Nephron progenitor cell (in vitro differentiated cells): ENCODE measurements around the gene MIXL1.

ENCODE experiments used
- DNase-seq: peaks from one replicate; pipeline ENCODE4 v3.0.0; 2021
- H3K27ac Mint-ChIP-seq: 2 replicates; pipeline ENCODE4 v1.8.0; 2021; ENCODE audit warnings: mild to moderate bottlenecking, moderate library complexity, mixed read lengths
- H3K27me3 Mint-ChIP-seq: 2 replicates; pipeline ENCODE4 v1.8.0; 2021; ENCODE audit warnings: mild to moderate bottlenecking, low read depth, mixed read lengths; ENCODE audit not compliant: poor library complexity
- H3K36me3 Mint-ChIP-seq: 2 replicates; pipeline ENCODE4 v1.8.0; 2021; ENCODE audit warnings: low read depth, mixed read lengths
- H3K4me1 Mint-ChIP-seq: 2 replicates; pipeline ENCODE4 v1.8.0; 2021; ENCODE audit warnings: mixed read lengths
- H3K4me3 Mint-ChIP-seq: 2 replicates; pipeline ENCODE4 v1.8.0; 2021; ENCODE audit warnings: mild to moderate bottlenecking, moderate library complexity, mixed read lengths
- H3K9me3 Mint-ChIP-seq: 2 replicates; pipeline ENCODE4 v1.8.0; 2021; ENCODE audit warnings: mild to moderate bottlenecking, moderate library complexity, mixed read lengths
- TF ChIP-seq, protein P1 (sequence below): fragments of 200-600 bp; sonication (generic); IDR thresholded peaks from 2 replicates; pipeline ENCODE4 v1.5.0; 2021; ENCODE audit warnings: antibody characterized with exemption

MIXL1 gene

DNA sequence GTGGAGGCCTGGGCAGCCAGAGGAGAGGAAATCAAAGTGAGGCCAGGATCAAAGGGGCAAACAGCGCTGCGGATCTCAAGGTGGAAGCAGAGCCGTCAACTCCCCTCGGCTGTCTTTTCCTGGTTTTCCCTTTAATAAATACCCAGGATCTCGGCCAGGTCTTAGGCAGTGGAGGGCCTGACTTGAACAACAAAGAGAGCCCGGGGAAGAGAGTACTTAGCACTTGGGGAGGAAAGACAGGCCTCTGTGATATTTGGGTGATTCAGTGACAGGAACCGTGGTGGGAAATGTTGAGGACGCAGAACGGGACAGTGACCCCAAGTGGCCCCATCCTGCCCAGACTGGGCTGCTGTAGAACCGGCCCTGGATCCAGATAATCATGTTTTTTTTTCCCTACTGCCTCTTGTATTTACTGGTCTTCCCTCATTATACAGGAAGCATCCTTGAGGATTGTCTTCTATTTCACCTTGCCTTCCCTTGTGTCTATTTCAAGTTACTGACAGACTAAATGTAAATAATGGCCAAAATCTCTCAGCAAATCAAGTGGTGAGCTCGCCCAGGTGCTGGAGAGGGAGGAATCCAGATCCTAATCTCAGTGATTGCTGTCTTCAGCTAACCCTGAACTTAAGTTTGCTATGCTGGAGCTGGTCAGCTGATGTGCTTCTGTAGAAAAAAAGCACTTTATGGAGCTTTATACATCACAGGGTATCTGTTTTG is 2.8 kb upstream of the MIXL1 start:
- H3K9me3 Mint-ChIP-seq = no peaks in the 10 kb centered on the region
- H3K4me1 Mint-ChIP-seq = peaks cover 48% of the 10 kb centered on the region
- H3K4me3 Mint-ChIP-seq = peak overlapping the region; percentile 8
- TF ChIP-seq, protein P1, sequence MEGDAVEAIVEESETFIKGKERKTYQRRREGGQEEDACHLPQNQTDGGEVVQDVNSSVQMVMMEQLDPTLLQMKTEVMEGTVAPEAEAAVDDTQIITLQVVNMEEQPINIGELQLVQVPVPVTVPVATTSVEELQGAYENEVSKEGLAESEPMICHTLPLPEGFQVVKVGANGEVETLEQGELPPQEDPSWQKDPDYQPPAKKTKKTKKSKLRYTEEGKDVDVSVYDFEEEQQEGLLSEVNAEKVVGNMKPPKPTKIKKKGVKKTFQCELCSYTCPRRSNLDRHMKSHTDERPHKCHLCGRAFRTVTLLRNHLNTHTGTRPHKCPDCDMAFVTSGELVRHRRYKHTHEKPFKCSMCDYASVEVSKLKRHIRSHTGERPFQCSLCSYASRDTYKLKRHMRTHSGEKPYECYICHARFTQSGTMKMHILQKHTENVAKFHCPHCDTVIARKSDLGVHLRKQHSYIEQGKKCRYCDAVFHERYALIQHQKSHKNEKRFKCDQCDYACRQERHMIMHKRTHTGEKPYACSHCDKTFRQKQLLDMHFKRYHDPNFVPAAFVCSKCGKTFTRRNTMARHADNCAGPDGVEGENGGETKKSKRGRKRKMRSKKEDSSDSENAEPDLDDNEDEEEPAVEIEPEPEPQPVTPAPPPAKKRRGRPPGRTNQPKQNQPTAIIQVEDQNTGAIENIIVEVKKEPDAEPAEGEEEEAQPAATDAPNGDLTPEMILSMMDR = no peak
- no peak for DNase-seq
- H3K27me3 Mint-ChIP-seq = peaks cover 5% of the 10 kb centered on the region
- H3K27ac Mint-ChIP-seq = peak overlapping the region; percentile 3
- H3K36me3 Mint-ChIP-seq = peaks cover under 1% of the 10 kb centered on the region

DNA sequence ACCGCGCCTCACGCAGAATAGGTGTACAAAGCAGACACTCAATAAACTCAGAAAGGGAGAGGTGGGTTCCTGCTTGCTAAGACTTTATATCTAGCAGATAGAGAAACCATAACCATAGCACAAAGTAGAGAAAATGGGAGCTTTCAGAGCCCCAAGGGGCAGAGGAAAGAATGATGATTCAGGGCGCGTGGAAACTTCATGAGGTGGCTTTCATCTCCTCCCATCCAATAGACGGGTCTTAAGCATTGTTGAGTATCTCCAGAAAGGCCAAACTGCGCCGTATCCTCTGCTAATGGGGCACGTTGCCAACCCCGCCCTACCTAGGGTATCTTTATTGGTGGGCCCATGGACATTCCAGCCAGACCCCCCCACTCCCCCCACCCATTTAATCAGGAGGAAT is 778 bp upstream of the MIXL1 start:
- Mint-ChIP-seq H3K36me3 (peaks cover 7% of the 10 kb centered on the region), H3K9me3 (no peaks in the 10 kb centered on the region), H3K4me1 (peaks cover 34% of the 10 kb centered on the region), H3K4me3 (peak overlapping the region; percentile 71), H3K27me3 (peaks cover 5% of the 10 kb centered on the region), H3K27ac (no peak overlapping the region)
- TF ChIP-seq, protein P1 = no peak
- no peak for DNase-seq

DNA sequence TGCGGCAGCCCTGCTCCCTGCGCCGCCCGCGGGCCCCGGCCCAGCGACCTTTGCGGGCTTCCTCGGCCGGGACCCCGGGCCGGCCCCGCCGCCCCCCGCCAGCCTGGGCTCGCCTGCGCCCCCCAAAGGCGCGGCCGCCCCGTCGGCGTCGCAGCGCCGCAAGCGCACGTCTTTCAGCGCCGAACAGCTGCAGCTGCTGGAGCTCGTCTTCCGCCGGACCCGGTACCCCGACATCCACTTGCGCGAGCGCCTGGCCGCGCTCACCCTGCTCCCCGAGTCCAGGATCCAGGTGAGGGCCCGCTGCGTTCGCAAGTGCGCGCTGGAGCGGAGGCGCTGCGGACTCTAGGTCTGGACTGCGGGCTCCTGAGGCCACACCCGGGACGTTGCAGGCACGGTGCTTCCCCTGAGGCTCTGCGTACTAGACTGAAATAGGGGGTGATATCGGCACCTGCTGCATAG is 351 bp downstream of the MIXL1 start:
- peak; percentile 62 for DNase-seq
- peak overlapping the region; percentile 87 for H3K4me3 Mint-ChIP-seq
- H3K27me3 Mint-ChIP-seq = peaks cover 5% of the 10 kb centered on the region
- no peaks in the 10 kb centered on the region for H3K9me3 Mint-ChIP-seq
- peaks cover 32% of the 10 kb centered on the region for H3K4me1 Mint-ChIP-seq
- no peak overlapping the region for H3K27ac Mint-ChIP-seq
- TF ChIP-seq, protein P1 = no peak
- H3K36me3 Mint-ChIP-seq = peaks cover 7% of the 10 kb centered on the region

DNA sequence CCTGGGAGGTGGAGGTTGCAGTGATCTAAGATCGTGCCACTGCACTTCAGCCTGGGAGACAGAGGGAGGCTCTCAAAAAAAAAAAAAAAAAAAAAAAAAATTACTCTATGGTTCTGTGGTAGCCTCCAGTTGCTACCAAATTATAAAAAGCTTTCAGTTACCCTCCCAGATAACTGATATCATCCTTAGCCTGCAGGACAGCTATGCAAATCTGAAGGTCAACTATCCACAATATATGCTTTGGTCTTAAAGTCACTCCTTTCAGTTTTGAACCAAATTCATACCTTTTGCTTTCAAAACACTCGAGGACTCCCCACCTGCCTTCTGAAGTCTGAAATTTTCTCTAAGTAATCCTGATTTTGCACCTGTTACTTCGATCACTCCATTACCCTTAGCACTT is 3.1 kb downstream of the MIXL1 start:
- H3K27me3 Mint-ChIP-seq = peaks cover 5% of the 10 kb centered on the region
- H3K27ac Mint-ChIP-seq = no peak overlapping the region
- DNase-seq = no peak
- no peaks in the 10 kb centered on the region for H3K9me3 Mint-ChIP-seq
- no peak overlapping the region for H3K4me3 Mint-ChIP-seq
- TF ChIP-seq, protein P1 = no peak
- H3K4me1 Mint-ChIP-seq = peaks cover 14% of the 10 kb centered on the region
- peaks cover 19% of the 10 kb centered on the region for H3K36me3 Mint-ChIP-seq

DNA sequence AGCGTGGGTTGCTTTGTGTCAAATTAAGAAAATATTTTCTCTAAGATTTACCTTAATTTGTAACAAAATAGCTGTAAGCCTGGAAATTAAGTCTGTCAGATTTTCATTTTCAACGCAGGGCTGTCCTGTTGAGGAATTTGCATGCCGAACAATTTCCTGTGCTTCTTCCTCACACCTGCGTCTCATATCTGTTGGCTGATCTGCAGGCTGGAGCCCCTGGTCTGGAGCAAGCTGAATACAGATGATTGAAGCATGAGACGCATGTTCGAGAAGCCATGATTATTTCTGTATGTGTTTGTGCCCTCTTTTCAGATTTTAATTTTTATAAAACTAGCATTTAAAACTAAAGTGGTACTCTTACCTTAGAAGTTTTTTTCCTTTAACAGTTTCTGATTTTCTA is 9.8 kb downstream of the MIXL1 start:
- Mint-ChIP-seq H3K4me1 (no peaks in the 10 kb centered on the region), H3K27me3 (no peaks in the 10 kb centered on the region), H3K36me3 (peaks cover 31% of the 10 kb centered on the region), H3K27ac (no peak overlapping the region), H3K4me3 (no peak overlapping the region), H3K9me3 (no peaks in the 10 kb centered on the region)
- TF ChIP-seq, protein P1 = no peak
- DNase-seq = no peak

DNA sequence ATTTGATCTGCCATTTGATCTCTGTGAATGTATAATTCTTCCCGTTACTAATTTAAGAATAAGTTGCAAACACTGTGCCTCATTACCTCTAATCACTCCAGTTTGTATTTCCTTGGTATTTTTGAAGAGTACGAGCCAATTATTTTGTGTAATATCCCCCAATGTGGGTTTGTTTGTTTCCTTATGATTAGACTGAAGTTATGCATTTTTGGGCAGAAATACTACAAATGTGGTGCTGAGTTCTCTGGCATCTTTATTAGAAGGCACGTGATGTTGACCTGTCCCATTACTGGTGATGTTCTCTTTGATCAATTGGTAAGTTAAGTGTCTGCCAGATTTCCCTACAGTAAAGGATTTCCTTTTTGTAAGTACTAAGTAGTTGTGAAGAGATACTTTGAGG is 10.3 kb downstream of the MIXL1 start:
- no peak for DNase-seq
- H3K4me3 Mint-ChIP-seq = no peak overlapping the region
- H3K27ac Mint-ChIP-seq = no peak overlapping the region
- H3K9me3 Mint-ChIP-seq = no peaks in the 10 kb centered on the region
- no peaks in the 10 kb centered on the region for H3K27me3 Mint-ChIP-seq
- H3K36me3 Mint-ChIP-seq = peaks cover 36% of the 10 kb centered on the region
- no peaks in the 10 kb centered on the region for H3K4me1 Mint-ChIP-seq
- TF ChIP-seq, protein P1 = no peak
